ENCODE data around the gene GARIN1A. TPM values are rescaled to one million over a fixed set of nuclear protein-coding genes. Genes with fewer than 3 reads are reported as not detected.
A peak's percentile ranks its signal among the peaks of the same experiment; 100 is the strongest.

GARIN1A gene
- total RNA-seq, 4 donors from 2014 or later: 0.19 to 0.38 (median 0.35) TPM; not detected in 1

DNA sequence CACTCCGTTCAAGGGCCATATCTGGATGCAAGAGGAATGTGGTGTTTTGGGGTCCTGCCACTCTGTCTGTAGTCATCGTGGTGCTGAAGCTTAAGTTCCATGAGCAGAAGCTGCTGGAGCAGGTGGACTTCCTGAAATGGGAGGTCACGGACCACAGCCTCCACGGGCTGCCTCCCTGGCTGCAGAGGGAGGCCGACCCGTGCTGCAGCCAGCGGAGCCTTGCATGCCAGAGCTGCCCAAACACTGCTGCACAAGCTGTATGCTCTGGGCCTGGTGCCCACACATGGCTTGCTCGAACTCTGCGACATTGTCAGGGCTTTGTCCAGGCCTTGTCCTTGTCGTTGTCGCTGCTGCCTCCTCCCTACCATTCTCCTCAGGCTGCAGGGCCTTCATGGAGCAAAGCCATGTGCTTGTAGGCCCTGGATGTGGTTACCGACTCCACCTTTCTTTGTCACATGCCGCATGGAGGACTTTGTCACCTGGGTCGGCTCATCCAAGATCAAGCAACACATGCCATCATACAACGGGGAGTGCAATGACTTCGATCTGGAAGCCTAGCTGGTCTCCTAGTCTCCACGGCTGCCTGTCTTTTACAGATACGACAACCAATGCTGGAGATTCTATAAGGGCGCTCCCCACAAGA is 21.4 kb downstream of the GARIN1A start:
- Histone ChIP-seq H3K4me3 (no peak overlapping the region), H3K27ac (no peak overlapping the region), H3K9me3 (no peaks in the 10 kb centered on the region), H3K4me1 (peaks cover 0 to 11% (median 6%) of the 10 kb centered on the region in 3 donors), H3K27me3 (peaks cover 4 to 40% (median 15%) of the 10 kb centered on the region in 4 donors), H3K36me3 (no peaks in the 10 kb centered on the region)
- no peak for TF ChIP-seq POLR2A (IDR thresholded peaks at IDR 0.05)
- TF ChIP-seq, protein P1, sequence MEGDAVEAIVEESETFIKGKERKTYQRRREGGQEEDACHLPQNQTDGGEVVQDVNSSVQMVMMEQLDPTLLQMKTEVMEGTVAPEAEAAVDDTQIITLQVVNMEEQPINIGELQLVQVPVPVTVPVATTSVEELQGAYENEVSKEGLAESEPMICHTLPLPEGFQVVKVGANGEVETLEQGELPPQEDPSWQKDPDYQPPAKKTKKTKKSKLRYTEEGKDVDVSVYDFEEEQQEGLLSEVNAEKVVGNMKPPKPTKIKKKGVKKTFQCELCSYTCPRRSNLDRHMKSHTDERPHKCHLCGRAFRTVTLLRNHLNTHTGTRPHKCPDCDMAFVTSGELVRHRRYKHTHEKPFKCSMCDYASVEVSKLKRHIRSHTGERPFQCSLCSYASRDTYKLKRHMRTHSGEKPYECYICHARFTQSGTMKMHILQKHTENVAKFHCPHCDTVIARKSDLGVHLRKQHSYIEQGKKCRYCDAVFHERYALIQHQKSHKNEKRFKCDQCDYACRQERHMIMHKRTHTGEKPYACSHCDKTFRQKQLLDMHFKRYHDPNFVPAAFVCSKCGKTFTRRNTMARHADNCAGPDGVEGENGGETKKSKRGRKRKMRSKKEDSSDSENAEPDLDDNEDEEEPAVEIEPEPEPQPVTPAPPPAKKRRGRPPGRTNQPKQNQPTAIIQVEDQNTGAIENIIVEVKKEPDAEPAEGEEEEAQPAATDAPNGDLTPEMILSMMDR (IDR thresholded peaks at IDR 0.05): no peak
- 82 to 88% methylated on average over 4 to 15 of the region's 19 CpGs for WGBS, 2 donors
- intact Hi-C loops (cut with DNase I): no loop called here
- DNase-seq: no peak

DNA sequence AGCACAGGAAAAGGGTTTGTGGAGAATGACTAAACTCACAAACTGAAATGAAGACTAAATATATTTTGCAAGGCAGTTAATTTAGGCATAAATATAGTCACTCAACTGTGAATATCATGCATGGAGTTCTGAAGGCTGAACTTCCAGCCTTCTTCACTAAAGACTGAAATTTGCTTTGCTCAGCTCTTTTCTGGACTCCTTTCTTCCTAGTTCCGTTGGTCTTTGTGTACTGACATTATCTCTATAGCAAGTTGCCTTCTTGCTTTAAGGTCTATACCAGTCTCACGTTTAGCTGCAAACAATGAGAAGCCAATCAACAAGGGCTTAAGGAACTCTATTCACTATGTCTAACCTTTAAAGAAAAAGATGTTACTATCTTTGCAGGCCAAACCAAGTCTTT is 22.6 kb downstream of the GARIN1A start:
- H3K27ac ChIP-seq: no peak overlapping the region
- peaks cover 0 to 11% (median 6%) of the 10 kb centered on the region in 3 donors for H3K4me1 ChIP-seq
- WGBS, 2 donors: 23 to 34% methylated on average over 2 of the region's 2 CpGs
- H3K4me3 ChIP-seq: no peak overlapping the region
- H3K9me3 ChIP-seq: no peaks in the 10 kb centered on the region
- H3K36me3 ChIP-seq: no peaks in the 10 kb centered on the region
- DNase-seq: no peak
- intact Hi-C loops (cut with DNase I): no loop called here
- peaks cover 4 to 51% (median 17%) of the 10 kb centered on the region in 4 donors for H3K27me3 ChIP-seq
- TF ChIP-seq POLR2A (IDR thresholded peaks at IDR 0.05): no peak
- TF ChIP-seq, protein P1 (IDR thresholded peaks at IDR 0.05): no peak

GRCh38 chr7:128697302-128697905 is 25.3 kb downstream of the GARIN1A start:
- intact Hi-C loops (cut with DNase I): no loop called here
- peaks cover 4 to 64% (median 17%) of the 10 kb centered on the region in 4 donors for H3K27me3 ChIP-seq
- H3K27ac ChIP-seq: no peak overlapping the region
- peak overlapping the region in 3 of 4 donors; percentile 18 to 48 (median 33) for H3K4me3 ChIP-seq
- 4 to 5% methylated on average over 24 of the region's 37 CpGs for WGBS, 2 donors
- DNase-seq: peak; percentile 17
- TF ChIP-seq POLR2A (IDR thresholded peaks at IDR 0.05): no peak
- TF ChIP-seq, protein P1 (IDR thresholded peaks at IDR 0.05): no peak
- no peaks in the 10 kb centered on the region for H3K9me3 ChIP-seq
- H3K36me3 ChIP-seq: no peaks in the 10 kb centered on the region
- H3K4me1 ChIP-seq: peaks cover 0 to 11% (median 6%) of the 10 kb centered on the region in 3 donors

GRCh38 chr7:128699196-128699712 is 27.2 kb downstream of the GARIN1A start:
- WGBS, 2 donors: 51 to 62% methylated on average over 3 of the region's 3 CpGs
- no peak overlapping the region for H3K27ac ChIP-seq
- H3K4me1 ChIP-seq: peaks cover 0 to 11% (median 6%) of the 10 kb centered on the region in 3 donors
- no peaks in the 10 kb centered on the region for H3K9me3 ChIP-seq
- peaks cover 4 to 58% (median 17%) of the 10 kb centered on the region in 4 donors for H3K27me3 ChIP-seq
- H3K36me3 ChIP-seq: no peaks in the 10 kb centered on the region
- intact Hi-C loops (cut with DNase I): no loop called here
- DNase-seq: no peak
- TF ChIP-seq, protein P1 (IDR thresholded peaks at IDR 0.05): no peak
- TF ChIP-seq POLR2A (IDR thresholded peaks at IDR 0.05): no peak
- H3K4me3 ChIP-seq: no peak overlapping the region

DNA sequence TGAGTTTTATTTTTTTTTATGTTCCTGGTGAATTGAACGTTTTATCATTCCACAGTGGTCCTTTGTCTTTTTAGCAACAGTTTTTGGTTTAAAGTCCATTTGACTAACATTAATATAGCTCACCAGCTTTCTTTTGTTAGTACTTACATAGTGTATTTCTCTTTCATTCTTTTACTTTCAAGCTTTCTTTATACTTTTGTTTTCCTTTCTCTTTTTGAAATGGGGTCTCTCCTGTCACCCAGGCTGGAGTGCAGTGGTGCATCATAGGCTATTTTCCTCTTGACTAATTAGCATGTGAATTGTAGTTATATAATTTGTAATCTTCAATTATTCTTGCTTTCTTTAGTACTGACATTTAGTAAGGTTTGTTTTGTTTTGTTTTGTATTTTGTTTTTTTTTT is 27.8 kb downstream of the GARIN1A start:
- peaks cover 0 to 11% (median 6%) of the 10 kb centered on the region in 3 donors for H3K4me1 ChIP-seq
- H3K27ac ChIP-seq: no peak overlapping the region
- intact Hi-C loops (cut with DNase I): no loop called here
- no peaks in the 10 kb centered on the region for H3K36me3 ChIP-seq
- peaks cover 4 to 58% (median 17%) of the 10 kb centered on the region in 4 donors for H3K27me3 ChIP-seq
- DNase-seq: no peak
- TF ChIP-seq POLR2A (IDR thresholded peaks at IDR 0.05): no peak
- TF ChIP-seq, protein P1 (IDR thresholded peaks at IDR 0.05): no peak
- H3K4me3 ChIP-seq: no peak overlapping the region
- 57 to 71% methylated on average over 1 of the region's 1 CpG for WGBS, 2 donors
- H3K9me3 ChIP-seq: no peaks in the 10 kb centered on the region
